HG03280 (cell line): ENCODE results near the gene HOXC10.

Experiments used
- ATAC-seq: cut with Tn5 transposase; IDR thresholded peaks from one replicate; pipeline ENCODE4 v1.9.1; 2021; ENCODE audit warnings: mild to moderate bottlenecking, moderate library complexity; ENCODE audit not compliant: unreplicated experiment

HOXC10 gene

GRCh38 chr12:54036620-54037359 is 51.8 kb downstream of the HOXC10 start:
- ATAC-seq: no peak

- ATAC-seq: no peak
Observed at GRCh38 chr12:54037360-54038283, 52.7 kb downstream of the HOXC10 start.

GRCh38 chr12:54038284-54038870 is 53.4 kb downstream of the HOXC10 start:
- no peak for ATAC-seq

- ATAC-seq: no peak
Observed at GRCh38 chr12:54038871-54039414, 54.0 kb downstream of the HOXC10 start.

GRCh38 chr12:54039417-54040147 is 54.6 kb downstream of the HOXC10 start:
- no peak for ATAC-seq
